ENCODE data around the gene RFX2. TPM values are rescaled to one million over a fixed set of nuclear protein-coding genes. Genes with fewer than 3 reads are reported as not detected.

The RFX2 gene
- total and polyA plus RNA-seq, 4 donors: 13.1 to 54.2 (median 20.0) TPM

DNA sequence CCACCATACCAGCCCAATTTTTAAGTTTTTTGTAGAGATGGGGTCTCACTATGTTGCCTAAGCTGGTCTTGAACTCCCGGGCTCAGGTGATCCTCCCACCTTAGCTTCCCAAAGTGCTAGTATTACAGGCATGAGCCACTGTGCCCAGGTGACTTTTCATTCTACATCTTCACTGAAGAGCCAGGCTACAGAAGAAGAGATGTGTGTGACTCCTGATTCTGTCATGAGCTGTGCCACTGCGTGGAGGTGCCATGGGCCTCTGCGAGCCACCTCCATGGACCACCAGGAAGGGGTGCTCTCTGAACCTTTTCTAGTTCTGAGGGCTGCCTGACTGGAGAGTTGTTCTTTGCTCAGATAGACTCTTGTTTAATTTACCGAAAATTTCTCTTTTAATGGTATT is 75.8 kb downstream of the RFX2 start:
- Histone ChIP-seq H3K9ac (ENCODE audit: insufficient read depth in 1 of 2, low read length in 2 of 2) (no peak overlapping the region), H3K27ac (ENCODE audit: low read depth in 1 of 2, low read length in 1 of 2) (no peak overlapping the region), H3K27me3 (ENCODE audit: control insufficient read depth in 3 of 3, insufficient read depth in 3 of 3, low read length in 2 of 3) (no peaks in the 10 kb centered on the region), H3K36me3 (ENCODE audit: control insufficient read depth in 4 of 4, insufficient read depth in 4 of 4, low read length in 4 of 4) (peaks cover 4 to 10% (median 6%) of the 10 kb centered on the region in 4 donors), H3K4me1 (ENCODE audit: control insufficient read depth in 5 of 5, insufficient read depth in 5 of 5, low read length in 5 of 5) (no peaks in the 10 kb centered on the region), H3K4me3 (no peak overlapping the region), H3K9me3 (ENCODE audit: control insufficient read depth in 4 of 4, insufficient read depth in 3 of 4, low read length in 3 of 4) (no peaks in the 10 kb centered on the region)
- WGBS, 2 donors: 97 to 98% methylated on average over 4 of the region's 4 CpGs
- TF ChIP-seq, protein P1, sequence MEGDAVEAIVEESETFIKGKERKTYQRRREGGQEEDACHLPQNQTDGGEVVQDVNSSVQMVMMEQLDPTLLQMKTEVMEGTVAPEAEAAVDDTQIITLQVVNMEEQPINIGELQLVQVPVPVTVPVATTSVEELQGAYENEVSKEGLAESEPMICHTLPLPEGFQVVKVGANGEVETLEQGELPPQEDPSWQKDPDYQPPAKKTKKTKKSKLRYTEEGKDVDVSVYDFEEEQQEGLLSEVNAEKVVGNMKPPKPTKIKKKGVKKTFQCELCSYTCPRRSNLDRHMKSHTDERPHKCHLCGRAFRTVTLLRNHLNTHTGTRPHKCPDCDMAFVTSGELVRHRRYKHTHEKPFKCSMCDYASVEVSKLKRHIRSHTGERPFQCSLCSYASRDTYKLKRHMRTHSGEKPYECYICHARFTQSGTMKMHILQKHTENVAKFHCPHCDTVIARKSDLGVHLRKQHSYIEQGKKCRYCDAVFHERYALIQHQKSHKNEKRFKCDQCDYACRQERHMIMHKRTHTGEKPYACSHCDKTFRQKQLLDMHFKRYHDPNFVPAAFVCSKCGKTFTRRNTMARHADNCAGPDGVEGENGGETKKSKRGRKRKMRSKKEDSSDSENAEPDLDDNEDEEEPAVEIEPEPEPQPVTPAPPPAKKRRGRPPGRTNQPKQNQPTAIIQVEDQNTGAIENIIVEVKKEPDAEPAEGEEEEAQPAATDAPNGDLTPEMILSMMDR (IDR thresholded peaks at IDR 0.05; ENCODE audit: control extremely low read depth, extremely low read depth): no peak
- no peak for DNase-seq
- ATAC-seq (ENCODE audit: insufficient read depth, low FRiP score): no peak

DNA sequence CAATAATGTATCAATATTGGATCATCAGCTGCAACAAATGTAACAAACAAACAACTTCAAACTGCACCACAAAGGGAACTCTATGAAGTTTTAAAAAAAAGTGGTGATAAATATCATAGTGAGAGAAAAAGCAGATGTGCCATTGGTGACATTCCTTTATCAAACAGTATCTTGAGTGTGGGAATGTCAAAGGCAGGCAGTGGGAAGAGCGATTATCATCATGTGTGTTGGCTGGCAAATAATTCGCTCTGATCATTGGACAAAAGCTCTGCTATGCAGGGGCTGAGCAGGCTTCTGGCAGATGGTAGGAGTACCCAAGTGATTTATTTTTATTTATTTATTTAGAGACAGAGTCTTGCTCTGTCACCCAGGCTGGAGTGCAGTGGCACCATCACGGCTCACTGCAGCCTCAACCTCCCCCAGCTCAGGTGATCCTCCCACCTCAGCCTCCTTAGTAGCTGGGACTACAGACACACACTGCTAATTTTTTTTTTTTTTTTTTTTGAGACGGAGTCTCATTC is 76.5 kb downstream of the RFX2 start:
- TF ChIP-seq, protein P1 (IDR thresholded peaks at IDR 0.05; ENCODE audit: control extremely low read depth, extremely low read depth): no peak
- H3K27ac ChIP-seq (ENCODE audit: low read depth in 1 of 2, low read length in 1 of 2): no peak overlapping the region
- ATAC-seq (ENCODE audit: insufficient read depth, low FRiP score): no peak

DNA sequence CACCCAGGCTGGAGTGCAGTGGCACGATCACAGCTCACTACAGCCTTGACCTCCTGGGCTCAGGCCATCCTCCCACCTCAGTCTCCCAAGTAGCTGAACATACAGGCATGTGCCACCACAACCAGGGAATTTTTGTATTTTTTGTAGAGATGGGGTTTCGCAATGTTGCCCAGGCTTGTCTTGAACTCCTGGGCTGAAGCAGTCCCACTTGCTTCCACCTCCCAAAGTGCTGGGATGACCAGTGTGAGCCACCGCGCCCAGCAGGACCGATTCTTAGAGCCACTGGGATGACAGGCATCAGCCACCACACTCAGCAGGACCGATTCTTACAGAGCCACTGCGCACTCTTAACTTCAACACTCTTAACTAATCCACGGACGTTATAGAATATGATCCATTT is 77.5 kb downstream of the RFX2 start:
- H3K27ac ChIP-seq (ENCODE audit: low read depth in 1 of 2, low read length in 1 of 2): no peak overlapping the region
- 96 to 98% methylated on average over 9 of the region's 9 CpGs for WGBS, 2 donors
- no peak overlapping the region for H3K9ac ChIP-seq (ENCODE audit: insufficient read depth in 1 of 2, low read length in 2 of 2)
- no peaks in the 10 kb centered on the region for H3K9me3 ChIP-seq (ENCODE audit: control insufficient read depth in 4 of 4, insufficient read depth in 3 of 4, low read length in 3 of 4)
- H3K4me1 ChIP-seq (ENCODE audit: control insufficient read depth in 5 of 5, insufficient read depth in 5 of 5, low read length in 5 of 5): no peaks in the 10 kb centered on the region
- H3K4me3 ChIP-seq: no peak overlapping the region
- no peaks in the 10 kb centered on the region for H3K27me3 ChIP-seq (ENCODE audit: control insufficient read depth in 3 of 3, insufficient read depth in 3 of 3, low read length in 2 of 3)
- TF ChIP-seq, protein P1 (IDR thresholded peaks at IDR 0.05; ENCODE audit: control extremely low read depth, extremely low read depth): no peak
- ATAC-seq (ENCODE audit: insufficient read depth, low FRiP score) (no peak), DNase-seq (no peak)
- peaks cover 0 to 5% (median 1%) of the 10 kb centered on the region in 4 donors for H3K36me3 ChIP-seq (ENCODE audit: control insufficient read depth in 4 of 4, insufficient read depth in 4 of 4, low read length in 4 of 4)

More for the DNA sequence above, 76.5 kb downstream of the RFX2 start:
- 98 to 99% methylated on average over 4 of the region's 4 CpGs for WGBS, 2 donors
- H3K9me3 ChIP-seq (ENCODE audit: control insufficient read depth in 4 of 4, insufficient read depth in 3 of 4, low read length in 3 of 4): no peaks in the 10 kb centered on the region
- H3K36me3 ChIP-seq (ENCODE audit: control insufficient read depth in 4 of 4, insufficient read depth in 4 of 4, low read length in 4 of 4): peaks cover 3 to 5% (median 4%) of the 10 kb centered on the region in 4 donors
- H3K4me3 ChIP-seq: no peak overlapping the region
- H3K9ac ChIP-seq (ENCODE audit: insufficient read depth in 1 of 2, low read length in 2 of 2): no peak overlapping the region
- no peaks in the 10 kb centered on the region for H3K4me1 ChIP-seq (ENCODE audit: control insufficient read depth in 5 of 5, insufficient read depth in 5 of 5, low read length in 5 of 5)
- no peak for DNase-seq
- no peaks in the 10 kb centered on the region for H3K27me3 ChIP-seq (ENCODE audit: control insufficient read depth in 3 of 3, insufficient read depth in 3 of 3, low read length in 2 of 3)

DNA sequence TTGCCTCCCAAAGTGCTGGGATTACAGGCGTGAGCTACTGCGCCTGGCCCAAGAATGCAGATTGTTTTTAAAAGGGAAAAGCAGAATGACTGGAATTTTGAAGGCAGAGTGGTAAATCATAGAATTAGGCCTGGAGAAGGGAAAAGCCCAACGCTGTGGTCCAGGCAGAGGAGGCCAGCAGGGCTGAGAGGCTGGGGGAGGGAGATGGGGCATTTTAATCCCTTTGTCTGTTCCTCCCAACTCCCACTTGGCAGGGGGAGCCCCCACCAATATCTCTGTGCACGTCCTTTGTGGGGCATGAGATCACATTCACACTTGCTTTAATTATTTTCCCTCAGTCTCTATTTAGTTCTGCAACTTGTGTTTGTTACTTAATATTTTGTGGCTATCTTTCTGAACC is 77.9 kb downstream of the RFX2 start:
- Histone ChIP-seq H3K27ac (ENCODE audit: low read depth in 1 of 2, low read length in 1 of 2) (no peak overlapping the region), H3K4me3 (no peak overlapping the region), H3K27me3 (ENCODE audit: control insufficient read depth in 3 of 3, insufficient read depth in 3 of 3, low read length in 2 of 3) (no peaks in the 10 kb centered on the region), H3K9ac (ENCODE audit: insufficient read depth in 1 of 2, low read length in 2 of 2) (no peak overlapping the region), H3K9me3 (ENCODE audit: control insufficient read depth in 4 of 4, insufficient read depth in 3 of 4, low read length in 3 of 4) (no peaks in the 10 kb centered on the region), H3K4me1 (ENCODE audit: control insufficient read depth in 5 of 5, insufficient read depth in 5 of 5, low read length in 5 of 5) (no peaks in the 10 kb centered on the region), H3K36me3 (ENCODE audit: control insufficient read depth in 4 of 4, insufficient read depth in 4 of 4, low read length in 4 of 4) (peaks cover under 1 to 5% (median 2%) of the 10 kb centered on the region in 4 donors)
- ATAC-seq (ENCODE audit: insufficient read depth, low FRiP score) (no peak), DNase-seq (no peak)
- TF ChIP-seq, protein P1 (IDR thresholded peaks at IDR 0.05; ENCODE audit: control extremely low read depth, extremely low read depth): no peak
- WGBS, 2 donors: 92 to 97% methylated on average over 4 of the region's 4 CpGs
